Stimulated activated CD4-positive, alpha-beta T cell treated with anti-CD3 and anti-CD28 coated beads, Interleukin-12 subunit alpha, Interleukin-12 subunit beta, amount 100 ng/mL, for 4 hours (primary cell): ENCODE measurements around the gene MARF1.
"Not testable (repeated sequence)": the region's sequence is repeated elsewhere in the genome, so short reads cannot be mapped to it uniquely, and the experiment has no call there.

Source experiments
- DNase-seq: peaks from one replicate; pipeline ENCODE4 v3.0.0-alpha.2; 2020

The MARF1 gene

GRCh38 chr16:15650698-15651171 is 7.8 kb upstream of the MARF1 start:
- no peak for DNase-seq

DNA sequence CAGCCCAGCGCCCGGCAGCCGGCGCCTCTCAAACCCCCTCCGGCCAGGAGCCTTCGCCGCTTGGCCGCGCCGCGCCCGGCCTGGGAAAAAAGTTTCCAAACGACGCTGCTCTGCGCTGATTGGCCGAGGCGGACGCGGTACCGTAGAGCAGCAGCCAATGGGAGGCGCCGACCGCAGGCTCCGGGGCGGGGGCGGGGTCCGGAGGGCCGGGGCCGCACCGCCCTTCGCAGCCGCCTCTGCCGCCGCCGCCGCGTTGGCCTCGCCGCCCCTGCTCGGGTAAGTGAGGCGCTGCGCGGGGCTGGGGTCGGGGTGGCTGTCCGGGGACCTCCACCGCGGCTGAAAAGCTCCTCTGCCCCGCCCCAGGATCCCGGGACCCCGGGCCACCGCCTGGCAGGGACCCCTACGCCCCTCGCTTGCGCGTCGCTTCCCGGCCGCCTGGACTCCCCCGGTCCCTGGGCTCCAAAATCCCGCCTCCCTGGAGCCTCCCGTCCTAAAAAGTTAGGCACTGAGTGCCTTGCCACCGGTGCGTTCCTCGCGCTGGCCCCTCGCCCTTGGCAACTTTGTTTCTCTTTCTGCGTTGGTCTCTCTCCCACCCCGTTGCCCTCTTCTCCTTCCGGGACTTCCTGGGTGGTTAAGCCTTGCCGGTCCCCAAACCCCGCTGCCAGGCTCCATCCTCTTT is 7.2 kb upstream of the MARF1 start, which contains the start of gene NDE1:
Gene NDE1 (plus strand): TSS at position 227 of the 679 bp plus-strand sequence. CDS start 14,534 bp downstream, outside the sequence.
- DNase-seq: peak; percentile 84

GRCh38 chr16:15649727-15650018 is 6.7 kb upstream of the MARF1 start:
- no peak for DNase-seq

DNA sequence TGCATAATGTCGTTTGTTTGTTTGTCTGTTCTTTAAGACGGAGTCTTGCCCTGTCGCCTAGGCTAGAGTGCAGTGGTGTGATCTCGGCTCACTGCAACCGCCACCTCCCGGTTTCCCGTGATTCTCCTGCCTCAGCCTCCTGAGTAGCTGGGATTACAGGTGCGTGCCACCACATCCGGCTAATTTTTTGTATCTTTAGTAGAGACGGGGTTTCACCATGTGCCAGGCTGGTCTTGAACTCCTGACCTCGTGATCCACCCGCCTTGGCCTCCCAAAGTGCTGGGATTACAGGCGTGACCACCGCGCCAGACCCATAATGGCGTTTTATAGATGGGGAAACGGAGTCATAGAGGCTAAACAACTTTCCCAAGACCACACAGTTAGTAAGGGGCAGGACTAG is 6.4 kb upstream of the MARF1 start:
- DNase-seq: not testable (repeated sequence)

DNA sequence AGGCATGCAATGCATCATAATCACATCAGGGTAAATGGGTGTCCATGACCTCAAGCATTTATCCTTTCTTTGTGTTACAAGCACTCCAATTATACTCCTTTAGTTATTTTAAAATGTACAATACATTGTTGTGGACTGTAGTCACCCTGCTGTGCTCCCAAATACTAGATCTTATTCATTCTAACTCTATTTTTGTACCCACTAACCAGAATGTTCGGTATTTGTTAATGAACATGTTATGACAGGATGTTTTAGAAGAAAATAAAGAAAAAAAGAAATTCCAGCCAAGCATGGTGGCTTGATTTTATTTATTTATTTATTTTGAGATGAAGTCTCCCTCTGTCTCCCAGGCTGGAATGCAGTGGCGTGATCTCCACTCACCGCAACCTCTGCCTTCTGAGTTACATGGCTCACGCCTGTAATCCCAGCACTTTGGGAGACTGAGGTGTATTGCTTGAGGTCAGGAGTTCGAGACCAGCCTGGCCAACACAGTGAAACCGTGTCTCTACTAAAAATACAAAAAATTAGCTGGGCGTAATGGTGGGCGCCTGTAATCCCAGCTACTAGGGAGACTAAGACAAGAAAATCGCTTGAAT is 5.3 kb upstream of the MARF1 start:
- no peak for DNase-seq

DNA sequence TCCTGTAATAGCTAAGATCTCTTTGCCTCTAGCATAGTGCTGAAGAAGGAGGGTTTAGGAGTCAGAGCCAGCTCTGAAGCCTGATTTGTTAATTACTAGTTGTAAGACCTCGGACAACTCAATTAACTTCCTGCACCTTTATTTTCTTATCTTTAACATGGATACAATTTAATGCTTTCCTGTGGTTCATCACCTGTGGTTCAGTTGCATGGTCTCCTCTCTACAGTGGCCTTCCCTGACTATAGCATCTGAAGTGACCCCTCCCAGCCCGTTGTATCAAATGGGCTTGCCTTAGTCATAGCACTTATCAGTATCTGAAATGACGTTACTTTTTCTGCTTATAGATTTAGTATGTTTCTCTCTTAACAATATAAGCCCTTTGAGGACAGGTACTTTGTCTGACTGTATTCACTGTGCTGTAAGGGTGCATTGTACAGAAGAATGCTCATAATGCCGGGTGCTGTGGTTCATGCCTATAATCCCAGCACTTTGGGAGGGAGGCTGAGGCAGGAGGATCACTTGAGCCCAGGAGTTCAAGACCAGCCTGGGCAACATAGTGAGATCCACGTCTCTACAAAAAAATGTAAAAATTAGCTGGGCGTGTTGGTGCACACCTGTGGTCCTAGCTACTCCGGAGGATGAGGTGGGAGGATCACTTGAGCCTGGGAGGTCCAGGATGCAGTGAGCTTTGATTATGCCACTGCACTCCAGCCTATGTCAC is 4.5 kb upstream of the MARF1 start:
- DNase-seq: no peak

DNA sequence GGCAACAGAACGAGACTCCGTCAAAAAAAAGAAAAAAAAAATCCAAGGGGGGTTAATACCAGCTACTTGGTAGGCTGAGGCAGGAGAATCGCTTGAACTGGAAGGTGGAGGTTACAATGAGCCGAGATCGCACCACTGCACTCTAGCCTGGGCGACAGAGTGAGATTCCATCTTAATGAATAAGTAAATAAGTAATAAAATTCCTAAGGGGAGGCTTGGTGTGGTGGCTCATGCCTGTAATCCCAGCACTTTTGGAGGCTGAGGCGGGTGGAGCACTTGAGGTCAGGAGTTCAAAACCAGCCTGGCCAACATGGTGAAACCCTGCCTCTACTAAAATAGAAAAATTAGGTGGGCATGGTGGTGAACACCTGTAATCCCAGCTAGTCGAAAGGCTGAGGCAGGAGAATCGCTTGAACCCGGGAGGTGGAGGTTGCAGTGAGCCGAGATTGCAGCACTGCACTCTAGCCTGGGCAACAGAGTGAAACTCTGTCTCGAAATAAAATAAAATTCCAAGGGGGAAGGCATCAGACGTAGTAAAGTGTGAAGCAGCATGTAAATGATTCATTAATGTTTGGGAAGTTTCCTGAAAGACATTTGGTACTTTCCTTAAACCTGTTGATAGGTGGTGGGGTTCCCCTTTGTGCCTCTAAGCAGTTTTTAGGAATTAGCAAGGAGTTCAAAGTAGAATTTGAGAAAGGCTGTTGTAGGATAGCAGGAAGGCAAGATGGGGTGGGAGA is 3.8 kb upstream of the MARF1 start:
- DNase-seq: not testable (repeated sequence)

DNA sequence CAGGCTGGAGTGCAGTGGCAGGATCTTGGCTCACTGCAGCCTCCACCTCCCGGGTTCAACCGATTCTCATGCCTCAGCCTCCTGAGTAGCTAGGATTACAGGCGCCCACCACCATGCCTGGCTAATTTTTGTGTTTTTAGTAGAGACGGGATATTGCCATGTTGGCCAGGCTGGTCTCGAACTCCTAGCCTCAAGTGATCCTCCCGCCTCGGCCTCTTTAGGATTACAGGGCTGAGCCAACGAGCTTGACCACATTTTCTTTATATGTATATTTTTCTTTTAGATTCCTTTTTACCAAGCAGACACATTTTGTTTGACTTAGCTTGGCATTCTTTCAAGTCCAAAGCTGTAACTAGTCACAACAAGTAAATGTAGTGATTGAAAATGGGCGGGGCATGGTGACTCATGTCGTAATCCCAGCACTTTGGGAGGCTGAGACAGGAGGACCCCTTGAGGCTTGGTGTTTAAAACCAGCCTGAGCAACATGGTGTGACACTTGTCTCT is 2.1 kb upstream of the MARF1 start:
- peak; percentile 9 for DNase-seq

DNA sequence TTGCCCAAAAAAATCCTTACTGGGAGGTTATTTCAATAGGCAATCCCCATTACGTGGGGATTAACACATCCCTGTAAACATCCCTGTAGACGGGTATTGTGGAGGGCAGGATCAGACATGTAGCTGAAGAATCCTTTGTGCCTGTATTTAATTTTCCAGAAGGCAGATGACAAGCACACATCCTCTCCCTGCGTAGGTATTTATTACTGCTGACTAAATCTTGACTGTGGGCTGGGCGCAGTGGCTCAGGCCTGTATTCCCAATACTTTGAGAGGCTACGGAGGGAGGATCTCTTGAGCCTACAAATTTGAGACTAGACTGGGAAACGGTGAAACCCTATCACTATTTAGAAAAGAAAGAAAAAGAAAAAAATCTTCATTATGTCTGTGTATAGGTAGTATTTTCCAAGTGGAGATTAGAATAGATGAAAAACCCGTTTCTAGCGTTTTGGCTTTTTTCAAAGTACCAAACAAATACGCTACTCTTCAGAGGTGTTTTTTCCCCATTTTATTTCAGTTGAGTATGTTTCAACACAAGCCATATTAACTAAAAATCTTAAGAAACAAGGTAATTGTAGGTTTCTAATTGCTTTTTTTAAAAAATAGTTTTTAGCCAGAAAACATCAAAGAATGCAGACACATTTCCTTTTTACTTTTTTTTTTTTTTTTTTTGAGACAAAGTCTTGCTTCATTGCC is 1.5 kb upstream of the MARF1 start:
- DNase-seq: no peak

GRCh38 chr16:15643946-15644250 is 944 bp upstream of the MARF1 start:
- no peak for DNase-seq

DNA sequence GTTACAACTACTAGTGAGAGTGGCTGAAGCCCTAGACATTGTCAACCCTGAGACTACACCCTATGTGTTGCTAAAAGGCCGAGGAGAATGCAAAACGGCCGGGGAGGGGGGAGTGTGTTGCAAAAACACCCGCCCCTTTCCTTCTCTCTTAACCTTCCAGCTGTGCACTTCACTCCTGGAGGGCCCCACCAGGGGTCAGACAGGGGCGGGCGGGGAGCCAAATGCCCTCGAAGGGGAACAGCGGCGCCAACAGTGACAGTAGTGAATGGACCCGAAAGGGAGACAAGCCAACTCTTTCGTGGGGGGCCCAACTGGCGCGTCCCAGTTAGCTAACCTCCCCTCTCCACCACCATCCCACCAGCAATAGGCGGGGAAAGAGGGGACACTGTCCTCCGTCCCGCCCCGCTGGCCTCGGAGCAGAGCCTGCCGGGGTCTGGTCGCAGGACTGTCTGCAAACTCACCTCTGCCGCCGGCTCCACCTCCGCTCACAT is 352 bp downstream of the MARF1 start:
- DNase-seq: peak; percentile 54

DNA sequence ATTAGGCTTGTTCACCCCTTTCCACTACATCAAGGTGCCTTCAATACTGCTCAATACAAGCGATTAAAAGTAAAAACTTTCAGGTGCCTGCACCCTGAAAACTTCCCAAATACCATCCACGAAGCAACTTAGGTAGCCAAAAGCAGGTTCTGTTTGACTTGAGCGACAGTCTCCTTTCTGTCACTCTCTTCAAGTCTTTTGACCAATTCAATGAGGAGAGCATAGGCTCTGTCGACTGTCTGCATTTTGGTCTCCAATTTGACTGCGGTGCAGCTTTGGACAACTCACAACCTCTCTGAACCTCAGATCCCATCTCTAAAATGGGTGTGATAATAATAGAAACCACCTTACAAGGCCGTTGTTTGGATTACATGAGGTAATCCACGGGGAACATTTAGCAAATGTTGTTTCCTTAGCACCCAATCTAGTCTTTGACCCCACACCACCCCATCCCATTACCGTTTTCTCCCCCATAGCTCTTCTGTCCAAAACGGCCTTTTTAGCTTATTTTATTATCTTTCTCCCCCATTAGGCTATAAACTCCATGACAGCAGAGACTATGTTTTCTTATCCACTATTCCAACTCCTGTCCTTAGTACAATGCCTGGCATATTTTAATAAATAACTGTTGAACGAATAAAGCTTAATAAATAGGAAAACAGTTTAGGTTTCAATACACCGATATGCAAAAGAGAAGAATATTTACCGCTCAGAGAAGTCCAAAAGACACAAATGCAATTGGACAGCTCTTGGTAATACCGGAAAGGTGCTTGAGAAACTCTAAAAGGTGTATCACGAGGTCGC is 999 bp downstream of the MARF1 start:
- DNase-seq: no peak

GRCh38 chr16:15640966-15641365 is 2.0 kb downstream of the MARF1 start:
- no peak for DNase-seq

- DNase-seq: peak; percentile 11
Measured at GRCh38 chr16:15639061-15639568, 3.8 kb downstream of the MARF1 start.

DNA sequence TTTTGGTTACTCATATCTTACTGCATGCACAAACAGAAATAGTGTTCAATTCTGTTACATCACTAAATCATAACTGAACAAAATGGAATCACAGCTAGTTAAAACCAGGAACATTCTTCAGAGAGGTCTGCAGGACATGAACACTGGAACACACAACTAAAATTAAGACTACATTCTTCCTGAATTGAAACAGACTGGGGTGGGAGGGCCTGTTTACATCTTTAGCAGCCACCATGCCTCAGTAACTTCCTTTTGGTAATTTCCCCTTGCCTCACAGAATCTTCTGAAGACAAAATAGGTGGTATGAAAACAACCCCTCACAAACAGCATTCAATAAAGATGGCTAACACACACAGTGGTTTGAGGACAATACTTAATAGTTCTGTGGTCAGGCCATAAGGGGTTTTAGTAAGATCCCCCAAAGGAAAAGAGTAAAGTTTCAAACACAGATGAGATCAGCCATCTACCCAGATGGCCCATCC is 6.5 kb downstream of the MARF1 start:
- DNase-seq: no peak

DNA sequence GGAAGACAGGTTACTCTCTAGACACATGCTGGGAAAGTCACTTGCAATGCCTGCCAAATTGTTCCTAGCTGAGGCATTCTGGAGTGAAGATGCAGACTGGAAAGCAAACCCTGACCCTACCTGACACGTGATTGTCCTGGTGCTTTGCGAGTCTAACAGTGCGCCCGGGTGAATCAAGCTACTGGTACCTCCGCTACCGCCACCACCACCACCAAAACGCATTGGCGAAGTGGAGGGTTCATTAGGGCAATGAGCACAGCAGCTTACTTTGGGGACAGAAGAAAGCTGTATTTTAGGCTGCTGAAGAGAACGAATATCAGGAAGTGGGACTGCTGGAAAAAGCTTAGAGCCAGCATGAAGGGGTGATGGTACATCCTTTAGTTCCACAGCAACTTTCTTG is 7.0 kb downstream of the MARF1 start:
- no peak for DNase-seq

- no peak for DNase-seq
Measured at GRCh38 chr16:15631730-15632409, 11.1 kb downstream of the MARF1 start.

- DNase-seq: no peak
Measured at GRCh38 chr16:15621889-15622288, 21.1 kb downstream of the MARF1 start.

GRCh38 chr16:15621456-15621855 is 21.5 kb downstream of the MARF1 start:
- no peak for DNase-seq

- no peak for DNase-seq
Measured at GRCh38 chr16:15620611-15621195, 22.3 kb downstream of the MARF1 start.
